ENCODE data around the gene SPINDOC.
"Not testable (repeated sequence)": the region's sequence is repeated elsewhere in the genome, so short reads cannot be mapped to it uniquely, and the experiment has no call there.

Gene SPINDOC

DNA sequence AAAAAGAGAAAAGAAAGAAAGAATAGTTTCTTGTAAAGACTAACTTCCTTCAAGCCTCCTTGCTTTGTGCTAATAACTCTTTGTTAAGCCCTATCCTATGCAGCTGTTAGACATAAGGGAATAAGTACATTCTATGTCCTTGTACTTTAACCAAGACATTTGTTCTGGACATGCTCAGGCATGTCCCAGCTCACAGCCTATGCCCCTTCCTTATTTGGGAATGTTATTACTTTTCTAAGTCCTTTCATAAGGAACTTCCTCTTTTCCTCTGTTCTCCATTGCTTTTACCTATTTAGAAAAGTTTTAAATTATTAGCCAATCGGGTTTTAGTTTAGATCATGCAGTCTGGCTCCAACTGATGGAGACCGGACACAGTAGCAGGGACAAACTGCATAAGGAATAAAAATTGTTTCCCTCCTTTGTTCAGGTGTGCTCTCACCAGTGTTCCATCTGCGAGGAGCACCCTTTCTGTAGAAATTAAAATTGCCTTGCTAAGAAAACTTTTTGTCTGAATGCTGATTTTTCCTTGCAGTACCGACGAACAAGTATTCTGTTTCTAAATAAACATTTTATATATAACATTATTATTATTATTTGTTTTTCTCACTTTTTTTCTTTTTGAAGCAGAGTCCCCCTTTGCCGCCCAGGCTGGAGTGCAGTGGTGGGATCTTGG is 21.6 kb upstream of the SPINDOC start:
- DNase-seq = no peak

DNA sequence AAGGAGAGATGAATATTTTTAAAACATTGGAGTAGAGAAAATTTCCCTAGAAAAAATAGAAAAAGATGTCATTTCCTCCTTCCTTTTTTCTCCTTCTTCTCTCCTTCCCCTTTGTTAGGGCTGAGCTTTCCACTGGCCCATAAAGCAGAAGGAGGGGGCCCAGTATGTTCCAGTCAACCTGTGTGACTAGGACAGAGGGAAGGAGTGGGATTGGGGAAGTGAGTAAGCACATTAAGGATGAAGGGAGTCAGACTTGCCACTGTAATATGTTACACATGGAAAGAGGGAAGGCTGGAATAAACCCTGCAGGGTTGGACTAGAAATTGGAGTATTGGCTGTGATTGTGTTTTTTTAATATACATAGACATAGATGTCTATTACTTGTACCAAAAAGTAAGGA is 20.1 kb upstream of the SPINDOC start:
- no peak for DNase-seq

- DNase-seq = no peak
These were observed 18.2 kb upstream of the SPINDOC start for GRCh38 chr11:63795066-63795465.

- no peak for DNase-seq
These were observed 12.3 kb upstream of the SPINDOC start for GRCh38 chr11:63800921-63801320.

DNA sequence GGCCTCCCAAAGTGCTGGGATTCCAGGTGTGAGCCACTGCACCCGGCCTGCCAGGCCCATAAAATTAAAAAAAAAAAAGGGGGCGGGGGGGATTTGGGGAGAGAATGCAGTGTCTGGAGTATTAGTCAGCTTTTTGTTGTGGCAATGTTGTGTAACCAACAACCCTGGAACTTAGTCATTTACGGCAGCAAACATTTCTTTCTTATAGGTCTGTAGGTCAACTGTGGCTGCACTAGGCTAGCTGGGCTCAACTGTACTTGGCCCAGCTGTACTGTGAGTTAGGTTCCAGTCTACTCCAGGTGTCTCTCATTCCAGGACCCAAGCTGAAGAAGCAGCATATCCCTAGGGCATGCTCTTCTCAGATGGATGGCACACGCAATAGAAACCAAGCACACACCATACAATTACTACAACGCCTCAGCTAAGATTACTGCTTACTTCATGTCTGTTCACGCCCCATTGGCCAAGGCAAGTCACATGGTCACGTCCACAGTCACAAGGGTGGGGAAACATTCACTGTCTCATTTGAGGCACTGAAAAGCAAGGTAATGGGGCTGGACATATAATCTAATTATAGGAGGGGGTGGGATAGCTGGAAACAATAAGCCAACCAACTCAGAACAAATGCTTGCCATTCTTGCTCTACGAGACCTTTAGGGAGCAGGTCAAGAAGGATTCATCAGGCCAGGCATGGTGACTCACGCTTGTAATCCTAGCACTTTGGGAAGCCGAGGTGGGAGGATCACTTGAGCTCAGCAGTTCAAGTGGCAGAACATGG is 10.4 kb upstream of the SPINDOC start:
- DNase-seq = peak; percentile 43

DNA sequence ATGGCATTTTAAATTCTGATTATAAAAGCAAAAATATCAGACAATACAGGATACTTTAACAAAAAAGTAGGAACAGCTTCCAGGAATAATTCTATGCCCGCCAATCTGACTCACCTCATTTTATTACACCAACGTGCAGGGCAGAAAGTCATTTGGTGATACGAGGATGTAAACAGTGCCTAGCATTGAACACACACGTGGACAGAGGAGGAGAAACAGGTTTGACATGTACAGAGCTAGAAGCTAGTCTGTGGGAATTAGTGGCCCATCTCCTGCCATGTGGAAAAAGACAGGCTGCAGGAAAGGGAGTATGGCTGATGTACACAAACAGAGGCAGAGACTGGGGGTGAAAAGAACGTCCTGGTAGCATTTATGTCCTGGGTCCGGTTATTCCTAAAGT is 9.0 kb upstream of the SPINDOC start:
- no peak for DNase-seq

DNA sequence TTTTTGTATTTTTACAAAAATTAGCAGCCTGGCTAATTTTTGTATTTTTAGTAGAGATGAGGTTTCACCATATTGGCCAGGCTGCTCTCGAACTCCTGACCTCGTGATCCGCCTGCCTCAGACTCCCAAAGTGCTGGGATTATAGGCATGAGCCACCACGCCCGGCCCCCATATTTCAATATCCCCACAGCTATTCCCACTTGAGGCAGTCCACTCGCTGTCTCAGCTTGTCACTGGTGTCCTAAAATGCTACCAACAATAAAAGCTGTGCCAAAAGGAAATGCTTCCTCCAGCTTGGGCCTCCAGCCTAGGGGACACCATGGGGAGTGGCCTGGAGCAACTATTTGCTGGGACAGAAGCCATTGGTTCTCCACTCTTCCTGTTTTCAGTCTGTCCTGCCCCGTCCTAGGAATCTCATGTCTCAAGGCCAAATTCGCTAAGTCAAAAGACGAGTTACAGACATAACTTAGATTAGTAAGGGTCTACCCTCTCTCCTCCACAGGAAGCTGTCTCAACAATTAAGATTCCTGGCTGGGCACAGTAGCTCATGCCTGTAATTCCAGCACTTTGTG is 7.3 kb upstream of the SPINDOC start:
- DNase-seq = no peak

DNA sequence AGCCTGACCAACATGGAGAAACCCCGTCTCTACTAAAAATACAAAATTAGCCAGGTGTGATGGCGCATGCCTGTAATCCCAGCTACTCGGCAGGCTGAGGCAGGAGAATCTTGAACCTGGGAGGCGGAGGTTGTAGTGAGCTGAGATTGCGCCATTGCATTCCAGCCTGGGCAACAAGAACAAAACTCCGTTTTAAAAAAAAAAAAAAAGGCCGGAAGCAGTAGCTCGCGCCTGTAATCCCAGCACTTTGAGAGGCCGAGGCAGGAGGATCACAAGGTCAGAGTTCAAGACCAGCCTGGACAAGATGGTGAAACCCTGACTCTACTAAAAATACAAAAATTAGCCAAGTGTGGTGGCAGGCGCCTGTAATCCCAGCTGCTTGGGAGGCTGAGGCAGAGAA is 2.9 kb upstream of the SPINDOC start:
- not testable (repeated sequence) for DNase-seq

- no peak for DNase-seq
These were observed 1.7 kb upstream of the SPINDOC start for GRCh38 chr11:63811522-63811921.

- DNase-seq = peak; percentile 54
These were observed 517 bp downstream of the SPINDOC start for GRCh38 chr11:63813563-63814382.

GRCh38 chr11:63814383-63814736 is 1.1 kb downstream of the SPINDOC start:
- no peak for DNase-seq

DNA sequence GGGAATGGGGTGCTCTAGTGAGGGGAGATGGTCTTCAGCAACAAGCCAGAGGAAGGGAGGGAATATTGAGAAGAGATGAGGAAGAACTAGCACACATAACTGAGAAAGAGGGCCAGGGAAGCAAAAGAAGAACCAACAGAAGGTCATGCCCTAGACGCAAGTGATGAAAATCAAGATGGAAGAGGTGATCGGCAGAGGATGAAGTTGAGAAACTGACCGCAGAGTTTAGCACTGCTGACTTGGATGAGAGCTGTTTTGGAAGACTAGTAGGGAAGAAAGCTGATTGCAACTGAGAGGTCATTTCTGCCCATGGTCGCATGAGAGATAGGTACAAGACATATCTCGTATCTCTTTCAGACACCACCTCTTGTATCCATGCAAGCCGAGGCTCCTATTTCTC is 2.9 kb downstream of the SPINDOC start:
- DNase-seq = no peak

DNA sequence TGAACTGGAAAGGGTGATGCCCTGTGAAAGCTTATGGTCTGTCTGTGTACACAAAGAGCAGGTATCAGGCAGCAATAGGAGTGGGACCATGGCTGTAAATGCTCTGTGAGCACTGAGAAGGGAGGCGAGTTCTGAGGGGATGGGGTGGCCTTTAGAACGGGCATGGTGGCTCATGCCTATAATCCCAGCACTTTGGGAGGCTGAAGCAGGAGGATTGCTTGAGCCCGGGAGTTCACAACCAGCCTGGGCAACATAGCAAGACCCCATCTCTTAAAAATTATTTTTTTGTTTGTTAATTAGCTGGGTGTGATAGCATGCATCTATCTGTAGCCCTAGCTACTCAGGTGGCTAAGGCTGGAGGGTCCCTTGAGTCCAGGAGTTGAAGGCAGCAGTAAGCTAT is 3.5 kb downstream of the SPINDOC start:
- no peak for DNase-seq

DNA sequence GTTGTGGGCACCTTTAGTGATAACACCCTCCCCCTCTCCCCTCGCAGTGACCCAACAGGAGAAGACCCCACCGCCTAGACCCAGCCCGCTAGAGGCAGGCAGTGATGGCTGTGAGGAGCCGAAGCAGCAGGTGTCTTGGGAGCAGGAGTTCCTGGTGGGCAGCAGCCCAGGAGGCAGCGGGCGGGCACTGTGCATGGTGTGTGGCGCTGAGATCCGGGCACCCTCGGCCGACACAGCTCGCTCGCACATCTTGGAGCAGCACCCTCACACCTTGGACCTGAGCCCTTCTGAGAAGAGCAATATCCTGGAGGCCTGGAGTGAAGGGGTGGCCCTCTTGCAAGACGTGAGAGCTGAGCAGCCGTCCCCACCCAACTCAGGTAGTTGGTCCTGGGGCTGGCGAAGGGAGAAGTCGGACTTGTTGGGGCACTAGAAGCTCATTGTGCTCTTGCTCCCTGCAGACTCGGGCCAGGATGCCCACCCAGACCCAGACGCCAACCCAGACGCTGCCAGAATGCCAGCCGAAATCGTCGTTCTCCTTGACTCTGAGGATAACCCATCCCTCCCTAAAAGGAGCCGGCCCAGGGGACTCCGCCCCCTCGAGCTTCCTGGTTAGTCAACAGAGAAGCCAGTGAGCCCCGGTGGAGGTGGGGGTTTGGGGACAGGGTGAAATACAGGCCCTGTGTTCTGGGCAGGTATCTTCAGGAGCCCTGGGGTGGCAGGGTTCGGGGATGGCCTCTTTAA is 4.7 kb downstream of the SPINDOC start:
- DNase-seq = no peak

DNA sequence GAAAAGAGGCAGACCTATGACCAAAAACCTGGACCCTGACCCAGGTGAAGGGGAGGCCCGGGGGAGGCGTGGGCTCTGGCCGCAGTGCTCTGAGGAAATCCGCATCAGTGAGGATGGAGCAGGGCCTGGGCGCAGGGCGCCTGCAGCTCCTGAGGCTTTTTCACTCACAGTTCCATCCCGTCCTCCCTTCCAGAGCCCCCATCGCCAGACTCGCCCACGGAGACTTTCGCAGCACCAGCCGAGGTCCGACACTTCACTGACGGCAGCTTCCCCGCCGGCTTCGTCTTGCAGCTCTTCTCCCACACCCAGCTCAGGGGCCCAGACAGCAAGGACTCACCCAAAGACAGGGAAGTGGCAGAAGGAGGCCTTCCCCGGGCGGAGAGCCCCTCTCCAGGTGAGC is 5.4 kb downstream of the SPINDOC start:
- no peak for DNase-seq

- DNase-seq = no peak
These were observed 8.2 kb downstream of the SPINDOC start for GRCh38 chr11:63821411-63821810.

DNA sequence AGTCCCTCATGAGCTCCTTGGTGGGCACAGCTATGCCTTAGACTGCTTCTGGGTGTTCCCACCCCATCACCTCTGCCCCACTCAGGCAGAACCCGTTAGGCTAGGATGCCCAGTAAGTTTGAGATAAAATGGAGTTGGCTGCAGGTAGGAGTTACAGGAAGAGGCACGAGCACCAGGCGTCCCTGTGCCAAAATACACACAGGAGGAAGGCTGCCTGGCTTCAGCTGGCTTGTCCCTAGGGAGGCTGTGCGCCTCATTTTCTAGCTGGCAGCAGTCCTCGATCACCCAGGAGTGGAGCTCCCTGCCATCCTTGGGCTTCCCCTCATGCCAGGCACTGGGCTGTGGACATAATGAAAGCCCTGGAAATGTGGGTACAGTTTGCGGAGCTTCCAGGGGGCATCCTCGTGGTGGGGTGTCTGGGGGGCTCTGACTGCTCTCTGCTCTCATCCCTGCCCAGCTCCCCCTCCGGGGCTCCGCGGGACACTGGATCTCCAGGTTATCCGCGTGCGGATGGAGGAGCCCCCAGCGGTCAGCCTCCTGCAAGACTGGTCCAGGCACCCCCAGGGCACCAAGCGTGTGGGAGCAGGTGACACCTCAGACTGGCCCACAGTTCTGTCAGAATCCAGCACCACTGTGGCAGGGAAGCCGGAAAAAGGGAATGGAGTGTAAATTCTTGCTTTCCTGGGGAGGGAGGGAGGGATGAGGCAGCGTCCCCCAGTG is 13.4 kb downstream of the SPINDOC start:
- peak; percentile 5 for DNase-seq

DNA sequence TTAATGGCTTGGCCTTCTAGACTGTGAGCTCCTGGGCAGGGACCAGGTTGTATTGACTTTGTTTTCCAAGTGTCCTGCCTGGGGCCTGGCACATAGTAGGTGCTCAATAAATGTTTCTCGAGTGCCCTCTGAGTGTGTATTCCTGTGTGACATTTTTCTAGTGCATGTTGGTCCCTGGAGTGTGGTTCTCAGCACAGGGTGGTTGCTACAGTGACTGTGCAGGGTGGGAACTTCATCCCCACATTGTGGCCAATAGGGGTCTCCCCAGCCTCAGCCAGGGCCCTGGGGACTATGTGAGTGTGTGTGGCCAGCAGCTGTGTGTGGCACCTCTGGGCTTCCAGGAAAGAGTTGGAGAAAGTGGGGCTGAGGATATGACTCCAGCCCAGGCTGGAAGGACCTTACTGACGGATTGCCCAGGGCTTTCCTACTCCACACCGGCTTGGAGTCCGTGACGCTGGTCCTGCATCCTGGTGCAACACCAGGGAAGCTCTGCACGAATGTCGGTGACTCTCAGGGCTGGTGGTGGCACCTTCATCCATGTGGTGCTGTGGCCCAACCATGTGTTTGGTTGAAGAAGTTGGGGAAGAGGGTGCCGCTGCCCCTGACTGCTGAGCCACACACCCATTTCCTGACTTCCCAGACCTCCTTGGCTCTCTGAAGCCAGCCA is 16.7 kb downstream of the SPINDOC start:
- DNase-seq = peak; percentile 1

DNA sequence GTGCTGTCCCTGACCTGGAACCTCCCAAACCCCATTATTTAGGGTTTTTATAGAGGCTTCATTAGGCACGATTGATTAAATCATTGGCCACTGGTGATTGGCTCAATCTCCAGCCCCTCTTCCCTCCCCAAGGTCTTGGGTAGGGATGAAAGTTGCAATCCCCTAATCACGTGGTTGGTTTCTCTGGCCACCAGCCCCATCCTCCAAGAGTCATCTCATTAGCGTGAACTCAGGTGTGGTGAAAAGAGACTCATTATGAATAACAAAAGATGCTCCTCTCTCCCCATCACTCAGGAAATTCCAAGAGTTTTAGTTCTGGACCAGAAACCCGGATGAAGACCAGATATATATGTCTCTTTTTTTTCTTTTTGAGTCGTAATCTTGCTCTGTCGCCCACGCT is 18.1 kb downstream of the SPINDOC start:
- no peak for DNase-seq

DNA sequence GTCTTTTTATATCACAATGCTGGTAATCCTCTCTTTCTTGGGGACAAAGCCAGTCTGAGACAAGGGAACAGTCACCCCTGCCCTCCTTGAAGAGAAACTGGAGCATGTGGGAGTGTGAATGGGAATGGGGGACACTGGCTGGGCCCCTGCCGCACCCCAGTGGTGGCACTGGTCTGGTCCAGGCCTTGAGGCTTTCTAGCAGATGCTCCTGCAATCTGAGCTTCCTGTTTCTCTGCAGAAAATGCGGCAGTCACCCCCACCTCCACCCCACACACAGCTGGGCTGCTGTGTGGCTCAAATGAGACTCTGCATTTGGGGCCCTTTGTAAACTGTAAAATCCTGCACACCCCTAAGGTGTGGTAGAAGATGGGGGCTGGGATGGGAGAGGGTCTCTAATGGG is 19.1 kb downstream of the SPINDOC start:
- no peak for DNase-seq

- no peak for DNase-seq
These were observed 19.8 kb downstream of the SPINDOC start for GRCh38 chr11:63833048-63833447.

All from NCI-H1436 (cell line).